Effector CD8-positive, alpha-beta T cell (primary cell): ENCODE results near the gene CD1E.
"Not testable (repeated sequence)": the region's sequence is repeated elsewhere in the genome, so short reads cannot be mapped to it uniquely, and the experiment has no call there.

ENCODE experiments used
- DNase-seq: peaks from one replicate; lab custom pipeline; 2025; lab: John Stamatoyannopoulos, UW
- total RNA-seq, 4 experiments: gene quantifications; one replicate each; lab custom pipeline; 2026; lab: John Stamatoyannopoulos, UW

The CD1E gene
- 0 reads per million in 4 experiments for total RNA-seq

GRCh38 chr1:158353303-158354075 is at the start of gene CD1E:
TSS of gene CD1E (plus strand) at chr1:158353894. CDS start at chr1:158353989, 95 bp downstream.
- no peak for DNase-seq

DNA sequence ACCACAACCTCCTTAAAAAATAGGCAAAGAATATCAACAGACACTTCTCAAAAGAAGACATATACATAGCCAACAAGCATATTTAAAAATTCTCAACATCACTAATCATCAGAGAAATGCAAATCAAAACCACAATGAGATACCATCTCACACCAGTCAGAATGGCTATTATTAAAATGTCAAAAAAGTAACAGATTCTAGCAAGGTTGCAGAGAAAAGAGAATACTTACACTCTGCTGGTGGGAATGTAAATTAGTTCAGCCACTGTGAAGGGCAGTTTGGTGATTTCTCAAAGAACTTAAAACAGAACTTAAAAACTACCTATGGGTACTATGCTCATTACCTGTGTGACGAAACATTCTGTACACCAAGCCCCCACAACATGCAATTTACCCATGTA is 43.1 kb upstream of the CD1E start:
- no peak for DNase-seq

- DNase-seq = no peak
Observed at GRCh38 chr1:158311066-158311465, 42.6 kb upstream of the CD1E start.

- no peak for DNase-seq
Observed at GRCh38 chr1:158323866-158324265, 29.8 kb upstream of the CD1E start.

DNA sequence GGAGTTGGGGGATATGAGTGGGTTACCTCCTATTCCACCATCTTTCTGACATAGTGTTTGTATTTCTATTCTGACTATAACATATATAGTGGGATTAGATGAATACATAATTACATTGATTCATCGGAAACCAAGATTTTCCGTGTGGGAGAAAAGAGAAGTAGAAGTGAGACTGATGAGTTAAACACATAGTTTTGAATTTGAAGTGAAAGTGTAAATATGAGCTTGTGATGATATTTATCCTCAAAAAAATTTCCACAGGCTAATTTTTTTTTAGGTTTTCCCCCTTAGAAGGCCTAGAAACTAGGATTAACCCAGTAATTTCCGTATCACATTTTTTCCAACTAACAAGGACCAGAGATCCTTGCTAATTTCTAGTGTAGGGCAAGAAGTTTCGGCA is 29.3 kb upstream of the CD1E start:
- DNase-seq = no peak

GRCh38 chr1:158327481-158327880 is 26.2 kb upstream of the CD1E start:
- no peak for DNase-seq

GRCh38 chr1:158328426-158328825 is 25.3 kb upstream of the CD1E start:
- no peak for DNase-seq

DNA sequence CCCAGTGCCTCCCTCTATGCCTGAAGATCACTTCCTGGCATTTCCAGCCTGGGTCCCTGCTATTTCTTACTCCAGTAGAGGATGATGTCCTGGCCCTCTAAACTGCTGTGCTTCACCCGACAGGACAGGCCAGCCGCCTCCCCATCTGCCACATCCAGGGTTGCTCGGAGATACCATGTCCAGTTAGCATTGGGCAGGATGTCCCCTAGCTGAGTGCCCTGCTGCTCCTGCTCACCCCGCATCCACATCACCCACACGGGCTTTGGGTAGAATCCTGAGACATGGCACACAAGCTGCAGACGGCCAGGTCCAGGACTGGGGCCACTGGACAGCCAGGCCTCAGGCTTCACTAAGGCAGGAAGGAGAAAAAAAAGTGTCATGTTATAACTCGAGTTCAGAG is 24.4 kb upstream of the CD1E start:
- no peak for DNase-seq

DNA sequence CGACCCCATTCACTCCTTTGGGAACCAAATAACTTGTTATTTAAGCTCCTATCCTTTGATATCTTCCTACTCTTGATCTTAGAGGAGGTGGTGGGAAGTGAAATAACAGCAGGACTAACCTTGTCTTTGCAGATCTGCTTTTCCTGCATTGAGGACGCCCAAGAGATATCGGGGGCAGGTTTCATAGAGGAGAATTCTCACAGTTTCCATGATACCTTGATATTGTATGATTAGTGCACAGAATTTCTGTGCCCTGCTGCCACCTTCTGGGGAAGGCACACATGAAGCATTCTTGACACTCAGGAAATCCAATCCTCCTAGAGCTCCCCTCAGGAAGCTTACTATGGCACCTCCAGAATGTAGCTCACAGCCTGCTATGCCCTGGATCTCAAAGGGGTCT is 24.0 kb upstream of the CD1E start:
- no peak for DNase-seq

DNA sequence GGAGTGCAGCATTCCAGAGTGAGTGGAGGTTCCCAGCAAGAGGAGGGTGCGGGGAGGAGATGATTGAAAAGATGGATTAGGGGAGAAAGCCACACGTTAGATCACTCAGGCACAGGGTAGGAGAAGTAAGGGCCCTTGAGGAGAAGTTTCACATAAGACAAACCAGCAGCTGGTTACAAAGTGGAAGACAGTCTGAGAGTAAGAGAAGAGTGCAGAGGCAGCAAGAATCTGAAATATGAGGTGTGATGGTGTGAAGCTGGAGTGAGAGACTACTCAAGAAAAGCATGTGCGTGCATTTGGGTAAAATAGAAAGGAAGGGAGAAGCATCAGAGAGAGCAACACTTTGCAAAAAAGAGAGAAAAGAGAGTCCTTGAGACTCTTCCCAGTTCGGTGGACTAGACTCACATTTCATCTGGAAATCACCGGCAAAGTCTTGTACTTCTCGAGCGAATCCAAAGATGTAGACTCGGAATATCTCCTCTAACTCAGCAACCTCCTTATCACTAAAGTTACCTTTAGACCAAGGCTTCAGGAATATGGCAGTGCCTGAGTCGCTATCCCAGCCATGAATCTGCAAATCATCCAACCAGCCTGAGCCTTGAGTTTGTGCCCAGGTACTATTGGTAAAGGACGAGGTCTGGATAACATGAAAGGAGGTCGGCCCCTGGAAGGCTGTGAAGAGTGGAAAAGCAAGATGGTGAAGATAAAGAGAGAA is 23.1 kb upstream of the CD1E start:
- DNase-seq = no peak

- DNase-seq = no peak
Observed at GRCh38 chr1:158331106-158331425, 22.6 kb upstream of the CD1E start.

DNA sequence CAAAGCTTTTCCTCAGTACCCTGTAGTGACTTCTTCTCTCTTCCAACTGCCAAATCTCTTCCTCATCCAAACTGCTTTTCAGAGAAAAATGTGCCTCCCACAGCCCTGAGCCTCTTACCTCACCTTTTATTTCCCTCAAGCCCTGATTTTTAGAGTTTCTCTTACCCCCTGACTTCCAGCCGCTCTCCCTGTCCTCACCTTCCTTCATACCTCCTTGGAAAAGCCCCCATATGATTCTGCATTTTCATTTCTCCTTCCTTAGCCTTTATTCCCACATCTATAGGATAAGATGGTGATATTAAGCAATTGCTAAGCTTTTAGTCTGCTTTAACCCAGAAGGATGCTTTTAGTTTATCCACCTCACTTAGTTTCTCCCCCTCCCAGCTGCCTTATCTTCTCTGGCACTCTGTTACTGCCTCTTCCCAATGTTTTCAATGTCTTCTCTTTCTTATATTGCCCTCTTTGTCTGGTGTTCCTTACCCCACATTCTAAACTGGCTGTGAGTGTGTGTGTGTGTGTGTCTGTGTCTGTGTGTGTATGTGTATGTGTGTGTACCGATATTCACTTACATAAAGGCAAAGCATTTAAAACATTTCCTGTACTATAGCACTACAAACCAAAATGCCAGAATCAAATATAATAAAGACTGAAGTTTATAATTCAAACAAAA is 22.1 kb upstream of the CD1E start, which contains the start of gene CD1B:
Gene CD1B (minus strand): TSS at position 51 of the 670 bp plus-strand sequence. CDS start 108 bp downstream, outside the sequence.
- DNase-seq = no peak

DNA sequence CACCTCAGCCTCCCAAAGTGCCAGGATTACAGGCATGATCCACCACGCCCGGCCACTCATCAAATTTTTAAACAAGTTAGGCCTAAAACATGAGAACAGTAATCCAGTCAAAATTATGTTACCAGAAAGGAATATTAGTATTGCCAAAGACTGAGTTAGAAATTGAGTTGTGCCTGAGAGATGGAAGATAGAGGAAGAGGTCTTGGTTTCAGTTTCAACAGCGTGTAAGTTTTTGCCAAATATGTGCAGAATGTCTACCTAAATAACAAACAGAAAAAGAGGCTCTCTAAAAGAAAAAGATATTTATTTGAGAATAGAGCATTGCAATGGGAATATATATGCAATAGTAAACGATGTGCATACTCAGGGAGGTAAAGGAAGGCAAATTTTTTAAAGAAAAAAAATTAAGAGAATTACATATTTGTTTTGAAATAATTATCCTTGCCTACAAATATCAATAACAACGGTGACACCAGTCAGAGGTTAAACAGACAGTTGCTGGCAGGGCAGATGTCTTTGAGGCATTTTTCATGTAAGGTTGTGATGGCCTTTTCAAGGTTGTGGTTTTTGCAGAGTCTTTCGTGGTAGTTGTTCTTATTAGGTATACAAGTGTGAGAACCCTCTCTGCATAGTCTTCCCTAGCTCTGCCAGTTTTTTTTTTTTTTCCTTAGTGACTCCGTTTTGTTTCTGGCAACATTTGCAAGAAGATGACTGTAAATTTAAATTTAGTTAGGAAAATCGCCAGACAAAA is 20.1 kb upstream of the CD1E start:
- no peak for DNase-seq

DNA sequence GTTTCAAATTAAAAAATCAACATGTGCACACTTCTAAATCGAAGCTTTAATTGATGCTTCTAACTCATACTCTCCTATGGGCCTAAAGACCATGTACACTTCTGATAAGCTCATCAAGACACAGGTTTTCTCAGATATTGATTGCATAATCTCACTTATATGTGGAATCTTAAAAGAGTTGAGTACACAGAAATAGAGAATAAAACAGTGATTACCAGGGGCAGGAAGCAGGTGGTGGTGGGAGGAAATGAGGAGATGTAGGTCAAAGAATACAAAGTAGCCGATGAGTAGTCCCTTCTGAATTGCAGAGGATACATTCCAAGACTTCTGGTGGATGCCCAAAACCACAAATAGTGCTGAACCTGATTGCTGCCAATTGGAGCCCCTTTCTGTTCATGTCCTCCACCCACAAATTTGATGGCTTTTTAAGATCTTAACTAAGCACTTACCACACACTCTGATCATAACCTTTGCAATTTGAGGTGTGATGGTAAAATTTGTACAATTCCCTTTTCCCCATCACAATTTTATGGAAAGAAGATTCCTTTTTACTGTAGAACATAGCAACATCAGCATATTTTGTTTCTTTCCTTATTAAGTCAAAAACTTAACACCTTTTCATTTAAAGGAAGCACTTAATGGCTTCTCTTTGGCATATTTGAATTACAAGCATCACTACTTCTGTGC is 19.0 kb upstream of the CD1E start:
- no peak for DNase-seq

DNA sequence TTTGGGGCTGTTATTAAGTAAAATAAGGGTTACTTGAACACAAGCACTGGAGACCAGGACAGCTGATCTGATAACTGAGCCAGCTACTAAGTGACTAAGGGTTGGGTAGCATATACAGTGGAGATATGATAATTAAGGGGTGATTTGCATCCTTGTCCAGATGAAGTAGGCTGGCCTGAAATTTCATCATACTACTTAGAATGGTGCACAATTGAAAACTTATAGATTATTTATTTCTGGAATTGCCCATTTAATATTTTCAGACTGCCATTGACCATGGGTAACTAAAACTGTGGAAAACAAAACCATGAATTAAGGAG is 18.5 kb upstream of the CD1E start:
- DNase-seq = no peak

GRCh38 chr1:158336413-158336812 is 17.3 kb upstream of the CD1E start:
- DNase-seq = not testable (repeated sequence)

DNA sequence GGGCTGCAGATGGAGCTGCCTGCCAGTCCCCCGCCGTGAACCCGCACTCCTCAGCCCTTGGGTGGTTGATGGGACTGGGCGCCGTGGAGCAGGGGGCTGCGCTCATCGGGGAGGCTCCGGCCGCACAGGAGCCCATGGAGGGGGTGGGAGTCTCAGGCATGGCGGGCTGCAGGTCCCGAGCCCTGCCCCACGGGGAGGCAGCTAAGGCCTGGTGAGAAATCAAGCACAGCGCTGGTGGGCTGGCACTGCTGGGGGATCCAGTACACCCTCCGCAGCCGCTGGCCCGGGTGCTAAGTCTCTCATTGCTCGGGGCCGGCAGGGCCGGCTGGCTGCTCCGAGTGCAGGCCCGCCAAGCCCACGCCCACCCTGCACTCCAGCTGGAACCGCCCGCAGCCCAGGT is 4.7 kb upstream of the CD1E start:
- DNase-seq = not testable (repeated sequence)

GRCh38 chr1:158354255-158354654 is 561 bp downstream of the CD1E start:
- no peak for DNase-seq

GRCh38 chr1:158355773-158356285 is 2.1 kb downstream of the CD1E start:
- no peak for DNase-seq

- DNase-seq = no peak
Observed at GRCh38 chr1:158356616-158357015, 2.9 kb downstream of the CD1E start.

DNA sequence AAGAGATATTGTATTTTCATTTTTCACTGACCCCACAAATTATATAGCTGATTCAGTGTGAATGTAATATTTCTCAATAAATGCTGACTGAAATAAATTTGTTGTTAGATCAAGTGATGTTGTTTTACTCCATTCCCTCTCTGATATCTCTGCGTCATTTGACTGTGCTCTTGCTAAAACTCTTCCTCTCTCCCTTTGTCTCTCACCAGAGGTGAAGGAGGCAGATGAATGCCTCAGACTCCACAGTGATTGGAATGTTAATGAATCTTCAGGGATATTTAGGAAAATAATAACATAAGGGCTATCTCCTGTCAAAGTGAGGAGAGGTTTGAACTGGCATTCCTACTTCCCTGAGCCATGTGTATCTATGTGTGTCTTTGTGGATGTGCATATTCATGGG is 3.7 kb downstream of the CD1E start:
- DNase-seq = no peak
